Right lobe of liver (tissue), 6 donors: Measurements from ENCODE around the gene GCAT. TPM values are rescaled to one million over a fixed set of nuclear protein-coding genes. Genes with fewer than 3 reads are reported as not detected.

Source experiments
- ATAC-seq, 4 donors: fragments of 200-7000 bp; cut with Tn5 transposase; one replicate each; pipeline ENCODE4 v1.9.1; 2020; ENCODE audit warnings: mild to moderate bottlenecking in 4 of 4, moderate library complexity in 4 of 4
- DNase-seq, 3 donors: peaks; one replicate each; pipeline ENCODE4 v3.0.0-alpha.2; 2020
- H3K27ac ChIP-seq, 3 donors: fragments of 200-600 bp; one replicate each; pipeline ENCODE4 v1.8.0; 2022
- H3K27me3 ChIP-seq, 2 donors: fragments of 200-600 bp; one replicate each; pipeline ENCODE4 v1.8.0; 2022
- H3K36me3 ChIP-seq, 4 donors: fragments of 200-600 bp; sonication (generic) in 1 of 4; one replicate each; pipeline versions ENCODE4 v1.5.1 to v1.8.0; 2017 to 2022; ENCODE audit warnings: control low read depth in 1 of 4
- H3K4me1 ChIP-seq, 4 donors: fragments of 200-600 bp; sonication (generic) in 1 of 4; one replicate each; pipeline versions ENCODE4 v1.5.1 to v1.8.0; 2017 to 2022; ENCODE audit warnings: control low read depth in 1 of 4
- H3K4me3 ChIP-seq, 3 donors: fragments of 200-600 bp; one replicate each; pipeline ENCODE4 v1.8.0; 2022
- H3K9me3 ChIP-seq, 4 donors: fragments of 200-600 bp; sonication (generic) in 1 of 4; one replicate each; pipeline versions ENCODE4 v1.5.1 to v1.8.0; 2017 to 2022; ENCODE audit warnings: control low read depth in 1 of 4
- POLR2A ChIP-seq: fragments of 450-650 bp; IDR thresholded peaks from one replicate; pipeline ENCODE4 v1.6.1; 2017; ENCODE audit warnings: antibody characterized with exemption, mild to moderate bottlenecking
- WGBS: methylation state at CpG from one replicate; pipeline ENCODE4 v1.1.6; 2018; ENCODE audit warnings: low coverage, low lambda C conversion rate; ENCODE audit not compliant: insufficient coverage; ENCODE audit errors: missing lambda C conversion rate; 5-methylcytosine and 5-hydroxymethylcytosine counted together
- intact Hi-C, 2 donors: fragments of 100-400 bp; cut with DNase I; formaldehyde crosslinking; loops; one replicate each; pipeline versions ENCODE4 v1.11.2 to v1.14.1; 2022
- long read RNA-seq: library from polyadenylated mRNA; unstranded; transcript quantifications from one replicate; pipeline ENCODE4 v2.0.0, GENCODE V29; 2019
- total RNA-seq, 6 experiments: library from RNA; depleted of rRNA in 2 of 6; stranded (reverse); fragments of >200 nt in 2 of 6; fragmentation: NEBNext Ultra II Directional in 3 of 6; extraction: Animal tissue kit (Norgen Biotek cat#: 25700) in 3 of 6; gene quantifications; one replicate each; pipeline versions ENCODE4 v1.1.0 to v1.2.4, GENCODE V29; 2016 to 2023
- TF ChIP-seq, protein P1 (sequence below), 4 donors: fragments of 200-600 bp in 3 of 4; fragments of 450-650 bp in 1 of 4; IDR thresholded peaks; one replicate each; pipeline versions ENCODE4 v1.5.1 to v1.8.0; 2016 to 2022; ENCODE audit warnings: antibody characterized with exemption in 4 of 4, mild to moderate bottlenecking in 2 of 4
- donor health status: DM: no; HTN: yes; CAD: no.
- donor health status: DM: no; HTN: no; CAD: no.
- donor health status: DM: no; HTN: no; CAD: no.
- donor health status: DM: no; HTN: yes; CAD: no.
- donor health status: DM: no; HTN: yes; CAD: no.

GCAT gene
- total RNA-seq, result 10 to 100 TPM; 21.9 to 43.0 (median 29.8) TPM
- long read RNA-seq, transcript GCAT-201 (9 exons, 1,497 nt), result major isoform, 19 of 27 reads
- long read RNA-seq, partial matches to known transcripts, result 2 of 27 reads
- long read RNA-seq, other reads (novel, unspliced or antisense), result 6 of 27 reads

DNA sequence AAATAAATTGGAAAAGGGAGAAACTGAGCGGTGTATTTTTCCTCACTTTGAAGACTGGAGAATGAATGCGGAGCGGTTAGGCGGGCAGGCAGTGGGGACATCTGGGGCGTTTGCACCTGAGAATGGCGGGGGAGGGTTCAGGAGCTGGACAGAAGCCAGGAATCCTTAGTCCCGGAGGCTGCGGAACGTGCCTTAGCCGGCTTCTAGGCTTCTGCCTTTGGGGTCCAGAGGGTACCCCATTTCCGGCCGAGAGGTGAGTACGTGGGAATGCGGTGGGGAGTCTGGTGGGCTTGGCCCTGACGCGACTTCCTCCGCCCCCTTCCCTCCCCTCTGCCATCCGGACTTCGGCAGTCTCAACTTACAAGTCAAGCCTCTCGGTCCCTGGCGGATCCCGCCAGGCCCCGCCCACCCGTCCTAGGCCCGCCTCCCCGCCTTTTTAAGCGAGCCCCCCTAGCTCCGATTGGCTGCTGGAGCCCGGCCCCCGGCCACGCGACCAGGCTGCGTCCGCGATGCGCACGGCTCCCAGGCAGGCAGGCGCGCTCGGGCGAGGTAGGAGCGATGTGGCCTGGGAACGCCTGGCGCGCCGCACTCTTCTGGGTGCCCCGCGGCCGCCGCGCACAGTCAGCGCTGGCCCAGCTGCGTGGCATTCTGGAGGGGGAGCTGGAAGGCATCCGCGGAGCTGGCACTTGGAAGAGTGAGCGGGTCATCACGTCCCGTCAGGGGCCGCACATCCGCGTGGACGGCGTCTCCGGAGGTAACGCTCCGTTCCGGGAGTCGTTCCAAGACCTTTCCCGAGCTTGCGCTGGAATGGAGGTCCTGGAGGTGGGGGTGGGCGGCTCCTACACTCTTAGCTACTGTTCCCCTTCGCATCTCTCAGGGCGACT is at the start of gene GCAT:
TSS of gene GCAT (plus strand) at position 525 of the 884 bp plus-strand sequence. CDS start at position 559, 34 bp downstream.
- H3K4me1 ChIP-seq, result peaks cover 0 to 36% (median 10%) of the 10 kb centered on the region in 4 donors
- DNase-seq (peak; percentile 97 to 98 (median 98)), ATAC-seq (peak; percentile 75 to 90 (median 81))
- peak within 1 kb of the TSS in 2 of 3 donors; percentile 31 to 64 for H3K27ac ChIP-seq
- H3K9me3 ChIP-seq, result no peaks in the 10 kb centered on the region
- WGBS, result 0% methylated on average over 17 of the region's 73 CpGs
- peak within 1 kb of the TSS; percentile 40 to 84 (median 63) for H3K4me3 ChIP-seq
- peak; percentile 66 for TF ChIP-seq POLR2A
- TF ChIP-seq, protein P1, sequence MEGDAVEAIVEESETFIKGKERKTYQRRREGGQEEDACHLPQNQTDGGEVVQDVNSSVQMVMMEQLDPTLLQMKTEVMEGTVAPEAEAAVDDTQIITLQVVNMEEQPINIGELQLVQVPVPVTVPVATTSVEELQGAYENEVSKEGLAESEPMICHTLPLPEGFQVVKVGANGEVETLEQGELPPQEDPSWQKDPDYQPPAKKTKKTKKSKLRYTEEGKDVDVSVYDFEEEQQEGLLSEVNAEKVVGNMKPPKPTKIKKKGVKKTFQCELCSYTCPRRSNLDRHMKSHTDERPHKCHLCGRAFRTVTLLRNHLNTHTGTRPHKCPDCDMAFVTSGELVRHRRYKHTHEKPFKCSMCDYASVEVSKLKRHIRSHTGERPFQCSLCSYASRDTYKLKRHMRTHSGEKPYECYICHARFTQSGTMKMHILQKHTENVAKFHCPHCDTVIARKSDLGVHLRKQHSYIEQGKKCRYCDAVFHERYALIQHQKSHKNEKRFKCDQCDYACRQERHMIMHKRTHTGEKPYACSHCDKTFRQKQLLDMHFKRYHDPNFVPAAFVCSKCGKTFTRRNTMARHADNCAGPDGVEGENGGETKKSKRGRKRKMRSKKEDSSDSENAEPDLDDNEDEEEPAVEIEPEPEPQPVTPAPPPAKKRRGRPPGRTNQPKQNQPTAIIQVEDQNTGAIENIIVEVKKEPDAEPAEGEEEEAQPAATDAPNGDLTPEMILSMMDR (IDR thresholded peaks at IDR 0.05), result no peak
- intact Hi-C loops, result no loop called here
- H3K36me3 ChIP-seq, result no peaks in the 10 kb centered on the region
- no peaks in the 10 kb centered on the region for H3K27me3 ChIP-seq

- Histone ChIP-seq H3K27me3 (no peaks in the 10 kb centered on the region), H3K27ac (peak overlapping the region; percentile 33 to 47 (median 38)), H3K4me3 (no peak overlapping the region), H3K36me3 (peaks cover 0 to 26% (median 14%) of the 10 kb centered on the region in 4 donors), H3K4me1 (peaks cover 0 to 31% (median 15%) of the 10 kb centered on the region in 4 donors), H3K9me3 (no peaks in the 10 kb centered on the region)
- 28% methylated on average over 8 of the region's 10 CpGs for WGBS
- intact Hi-C loops, result no loop called here
- ATAC-seq (peak; percentile 82 to 89 (median 85)), DNase-seq (peak in 1 of 3 donors; percentile 68)
- TF ChIP-seq POLR2A, result no peak
- TF ChIP-seq, protein P1 (IDR thresholded peaks at IDR 0.05), result no peak
These were observed 49.0 kb upstream of the GCAT start for GRCh38 chr22:37758694-37759093.

GRCh38 chr22:37759281-37759680 is 48.5 kb upstream of the GCAT start:
- H3K27ac ChIP-seq, result peak overlapping the region in 2 of 3 donors; percentile 33 to 47
- peaks cover 0 to 26% (median 14%) of the 10 kb centered on the region in 4 donors for H3K36me3 ChIP-seq
- peak in 1 of 4 donors; percentile 2 for ATAC-seq
- H3K4me1 ChIP-seq, result peaks cover 0 to 31% (median 15%) of the 10 kb centered on the region in 4 donors
- TF ChIP-seq, protein P1 (IDR thresholded peaks at IDR 0.05), result no peak
- no peak for TF ChIP-seq POLR2A
- intact Hi-C loops, result no loop called here
- H3K27me3 ChIP-seq, result no peaks in the 10 kb centered on the region
- H3K4me3 ChIP-seq, result no peak overlapping the region
- H3K9me3 ChIP-seq, result no peaks in the 10 kb centered on the region
- no CpG with 5 or more reads among the region's 11 CpGs for WGBS
- DNase-seq, result no peak

DNA sequence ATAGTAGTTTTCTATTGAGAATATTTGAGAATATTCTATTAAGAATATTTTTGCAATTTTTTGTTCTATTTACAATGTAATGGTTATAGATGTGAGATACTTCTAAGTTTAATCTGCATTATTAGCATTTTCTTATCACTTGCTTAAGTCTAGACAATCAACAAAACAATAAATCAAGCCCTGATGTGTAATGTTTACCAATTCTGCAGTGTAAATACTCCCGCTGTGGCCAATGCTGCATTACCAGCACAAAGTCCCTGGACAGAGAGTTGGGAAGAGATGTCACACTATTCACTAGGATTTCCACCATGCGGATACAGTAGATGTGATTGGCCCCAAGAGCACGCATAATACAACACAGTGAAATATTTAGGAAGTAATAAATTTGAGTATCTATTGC is 47.6 kb upstream of the GCAT start:
- Histone ChIP-seq H3K27me3 (no peaks in the 10 kb centered on the region), H3K4me3 (no peak overlapping the region), H3K36me3 (peaks cover 0 to 23% (median 13%) of the 10 kb centered on the region in 4 donors), H3K27ac (peak overlapping the region in 1 of 3 donors; percentile 11), H3K9me3 (no peaks in the 10 kb centered on the region), H3K4me1 (peaks cover 0 to 31% (median 15%) of the 10 kb centered on the region in 4 donors)
- DNase-seq (no peak), ATAC-seq (peak; percentile 72 to 84 (median 74))
- intact Hi-C loops, result no loop called here
- TF ChIP-seq, protein P1 (IDR thresholded peaks at IDR 0.05), result no peak
- no peak for TF ChIP-seq POLR2A
- WGBS, result 33% methylated on average over 3 of the region's 3 CpGs
